Spinal cord (tissue), 10 donors: ENCODE results near the gene AIFM3. TPM values are rescaled to one million over a fixed set of nuclear protein-coding genes. Genes with fewer than 3 reads are reported as not detected.

Experiments used
- DNase-seq, 6 donors: peaks; one replicate each; pipeline versions ENCODE4 v3.0.0 to v3.0.0-alpha.2; 2013 to 2015; ENCODE audit warnings: low spot score in 6 of 6, low read depth in 4 of 6
- H3K27ac ChIP-seq: one replicate; pipeline ENCODE4 v1.5.1; 2013; ENCODE audit warnings: low read depth, low read length, control low read depth
- H3K27me3 ChIP-seq: one replicate; pipeline ENCODE4 v1.6.1; 2013; ENCODE audit warnings: low read length; ENCODE audit not compliant: control insufficient read depth, insufficient read depth
- H3K36me3 ChIP-seq: one replicate; pipeline ENCODE4 v1.6.1; 2013; ENCODE audit warnings: low read length; ENCODE audit not compliant: control insufficient read depth, insufficient read depth
- H3K4me1 ChIP-seq: one replicate; pipeline ENCODE4 v1.6.1; 2013; ENCODE audit warnings: low read length; ENCODE audit not compliant: control insufficient read depth, insufficient read depth
- H3K4me3 ChIP-seq: one replicate; pipeline ENCODE4 v1.5.1; 2013; ENCODE audit warnings: low read depth, low read length, control low read depth
- H3K9me3 ChIP-seq: one replicate; pipeline ENCODE4 v1.6.1; 2013; ENCODE audit warnings: low read length; ENCODE audit not compliant: control insufficient read depth, insufficient read depth
- WGBS: methylation state at CpG from one replicate; pipeline ENCODE4 v1.1.5; 2013; ENCODE audit warnings: missing lambda C conversion rate; ENCODE audit not compliant: insufficient coverage; 5-methylcytosine and 5-hydroxymethylcytosine counted together
- polyA plus RNA-seq, 2 donors: library from polyadenylated mRNA; unstranded; fragments of 120-200 nt; gene quantifications; one replicate each; pipeline ENCODE4 v1.2.1, GENCODE V29; 2013; ENCODE audit not compliant: insufficient read length in 2 of 2
- total RNA-seq, 2 donors: library from RNA; depleted of rRNA in 1 of 2; stranded (reverse); fragments of 120-200 nt in 1 of 2; fragments of >200 nt in 1 of 2; gene quantifications; one replicate each; pipeline versions ENCODE4 v1.2.3 to v1.2.4, GENCODE V29; 2013 to 2014
- donor health status: healthy.

The AIFM3 gene
- total and polyA plus RNA-seq, 4 donors, result 29.4 to 147 (median 40.1) TPM

DNA sequence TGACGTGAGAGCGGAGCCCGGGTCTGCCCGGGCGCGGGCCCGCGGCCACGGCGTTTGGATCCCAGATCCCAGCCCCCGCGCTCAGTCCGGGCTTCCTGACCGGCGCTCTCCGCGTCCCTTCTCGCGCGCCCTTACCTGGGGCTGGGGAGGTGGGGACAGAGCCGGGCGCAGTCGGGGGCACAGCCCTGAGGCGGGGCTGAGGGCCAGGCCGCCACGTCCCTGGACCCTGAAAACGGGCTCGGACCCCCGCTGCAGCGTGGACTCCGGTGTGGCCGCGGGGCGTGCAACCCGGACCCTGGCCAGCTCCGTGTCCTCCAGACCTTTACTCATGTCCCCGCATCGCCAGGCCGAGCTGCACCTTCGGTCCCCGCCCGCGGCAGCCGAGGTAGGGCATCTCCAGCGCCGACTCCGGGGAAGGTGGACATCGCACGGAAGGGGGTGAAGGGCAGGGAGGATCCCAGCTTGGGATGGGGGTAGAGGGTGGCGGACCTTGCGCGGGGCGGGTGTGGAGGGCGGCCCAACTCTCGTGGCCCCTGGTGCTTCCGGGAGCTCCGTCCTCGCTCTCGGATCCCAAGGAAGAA, 9.9 kb upstream of the AIFM3 start:
- H3K4me3 ChIP-seq, result peak overlapping the region; percentile 34
- peaks cover 18% of the 10 kb centered on the region for H3K4me1 ChIP-seq
- under 1% methylated on average over 55 of the region's 59 CpGs for WGBS
- H3K27ac ChIP-seq, result no peak overlapping the region
- peaks cover 28% of the 10 kb centered on the region for H3K27me3 ChIP-seq
- DNase-seq, result no peak
- no peaks in the 10 kb centered on the region for H3K9me3 ChIP-seq
- H3K36me3 ChIP-seq, result peaks cover 4% of the 10 kb centered on the region

DNA sequence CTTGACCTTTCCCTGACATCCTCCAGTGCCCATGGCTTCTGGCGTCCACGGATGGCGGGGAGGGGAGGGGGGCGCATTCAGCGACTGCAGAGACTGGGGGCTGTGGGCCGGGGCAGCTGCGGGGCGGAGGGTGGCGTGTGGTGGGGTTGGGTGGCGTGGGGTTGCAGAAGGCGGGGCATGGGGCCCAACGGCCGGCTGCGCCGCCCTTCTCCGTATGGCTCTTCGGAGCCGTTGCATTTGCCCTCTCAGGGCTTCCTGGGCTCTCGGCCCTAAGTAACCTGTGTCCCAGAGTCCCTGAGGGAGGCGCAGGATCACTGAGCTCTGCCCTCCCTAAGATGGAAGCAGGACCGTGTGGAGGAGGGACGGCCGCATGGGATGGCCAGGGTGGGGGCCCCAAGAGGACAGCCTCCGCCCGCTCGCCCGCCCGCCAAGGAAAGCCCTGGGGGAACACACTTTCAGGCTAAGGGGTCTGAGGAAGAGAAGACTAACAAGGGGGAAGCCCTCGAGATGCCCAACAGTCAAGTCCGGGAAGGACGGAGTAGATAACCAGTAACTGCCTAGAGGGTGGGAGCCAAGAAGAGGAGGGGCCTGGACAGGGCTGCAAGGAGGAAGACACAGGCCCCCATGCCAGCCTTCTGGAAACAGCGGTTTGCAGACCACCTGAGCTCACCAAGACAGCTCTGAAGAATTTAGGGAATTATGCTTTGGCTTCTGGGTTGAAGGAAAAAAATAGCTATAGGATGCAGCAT, 9.2 kb upstream of the AIFM3 start:
- peak overlapping the region; percentile 34 for H3K4me3 ChIP-seq
- peaks cover 4% of the 10 kb centered on the region for H3K36me3 ChIP-seq
- 6% methylated on average over 28 of the region's 32 CpGs for WGBS
- no peak overlapping the region for H3K27ac ChIP-seq
- H3K4me1 ChIP-seq, result peaks cover 18% of the 10 kb centered on the region
- DNase-seq, result no peak
- H3K9me3 ChIP-seq, result no peaks in the 10 kb centered on the region
- peaks cover 28% of the 10 kb centered on the region for H3K27me3 ChIP-seq

GRCh38 chr22:20959578-20960461, 7.2 kb upstream of the AIFM3 start:
- DNase-seq, result no peak
- H3K36me3 ChIP-seq, result no peaks in the 10 kb centered on the region
- peaks cover 24% of the 10 kb centered on the region for H3K4me1 ChIP-seq
- no peak overlapping the region for H3K27ac ChIP-seq
- H3K9me3 ChIP-seq, result no peaks in the 10 kb centered on the region
- WGBS, result 93% methylated on average over 14 of the region's 20 CpGs
- no peak overlapping the region for H3K4me3 ChIP-seq
- peaks cover 38% of the 10 kb centered on the region for H3K27me3 ChIP-seq

GRCh38 chr22:20960609-20961008, 6.4 kb upstream of the AIFM3 start:
- Histone ChIP-seq H3K27ac (no peak overlapping the region), H3K4me3 (no peak overlapping the region), H3K27me3 (peaks cover 40% of the 10 kb centered on the region), H3K4me1 (peaks cover 29% of the 10 kb centered on the region), H3K9me3 (no peaks in the 10 kb centered on the region), H3K36me3 (no peaks in the 10 kb centered on the region)
- no peak for DNase-seq
- WGBS, result 78% methylated on average over 1 of the region's 4 CpGs

GRCh38 chr22:20962491-20962945, 4.5 kb upstream of the AIFM3 start:
- WGBS, result 75% methylated on average over 1 of the region's 6 CpGs
- Histone ChIP-seq H3K9me3 (no peaks in the 10 kb centered on the region), H3K27me3 (peaks cover 26% of the 10 kb centered on the region), H3K4me3 (no peak overlapping the region), H3K36me3 (no peaks in the 10 kb centered on the region), H3K4me1 (peaks cover 39% of the 10 kb centered on the region), H3K27ac (no peak overlapping the region)
- no peak for DNase-seq

GRCh38 chr22:20963201-20964052, 3.6 kb upstream of the AIFM3 start:
- no peaks in the 10 kb centered on the region for H3K36me3 ChIP-seq
- peaks cover 40% of the 10 kb centered on the region for H3K4me1 ChIP-seq
- DNase-seq, result no peak
- H3K27me3 ChIP-seq, result peaks cover 18% of the 10 kb centered on the region
- 84% methylated on average over 6 of the region's 7 CpGs for WGBS
- no peak overlapping the region for H3K27ac ChIP-seq
- H3K4me3 ChIP-seq, result no peak overlapping the region
- H3K9me3 ChIP-seq, result no peaks in the 10 kb centered on the region

- Histone ChIP-seq H3K4me1 (peaks cover 48% of the 10 kb centered on the region), H3K27ac (no peak overlapping the region), H3K9me3 (no peaks in the 10 kb centered on the region), H3K4me3 (peak overlapping the region; percentile 16), H3K36me3 (peaks cover 3% of the 10 kb centered on the region), H3K27me3 (peaks cover 12% of the 10 kb centered on the region)
- no peak for DNase-seq
- WGBS, result 80% methylated on average over 2 of the region's 6 CpGs
These were observed 2.8 kb upstream of the AIFM3 start for GRCh38 chr22:20964090-20964798.

DNA sequence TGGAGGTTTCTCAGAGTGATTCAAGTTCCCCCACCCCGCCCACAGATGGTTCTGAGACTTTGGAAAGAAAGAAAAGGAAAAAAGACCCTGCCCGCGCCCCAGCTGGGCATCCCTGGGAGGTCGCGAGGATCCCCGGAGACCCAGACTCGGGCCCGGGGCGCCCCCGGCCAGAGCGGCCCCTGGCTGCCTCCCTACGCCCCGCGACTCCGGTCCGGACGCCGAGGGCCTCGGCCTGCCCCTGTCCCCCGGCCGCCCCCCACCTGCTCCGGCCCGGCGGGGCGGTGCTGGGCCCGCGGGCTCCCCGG, 2.3 kb upstream of the AIFM3 start:
- no peak overlapping the region for H3K27ac ChIP-seq
- WGBS, result under 1% methylated on average over 27 of the region's 28 CpGs
- no peaks in the 10 kb centered on the region for H3K9me3 ChIP-seq
- no peak for DNase-seq
- H3K4me3 ChIP-seq, result peak overlapping the region; percentile 16
- H3K36me3 ChIP-seq, result peaks cover 3% of the 10 kb centered on the region
- peaks cover 12% of the 10 kb centered on the region for H3K27me3 ChIP-seq
- H3K4me1 ChIP-seq, result peaks cover 48% of the 10 kb centered on the region
